ENCODE measurements around the gene BPIFB3. TPM values are rescaled to one million over a fixed set of nuclear protein-coding genes. Genes with fewer than 3 reads are reported as not detected.
A peak's percentile ranks its signal among the peaks of the same experiment; 100 is the strongest.

BPIFB3 gene
- total and polyA plus RNA-seq, 2 of the 4 experiments (the other 2 are of a cell fraction): not detected

DNA sequence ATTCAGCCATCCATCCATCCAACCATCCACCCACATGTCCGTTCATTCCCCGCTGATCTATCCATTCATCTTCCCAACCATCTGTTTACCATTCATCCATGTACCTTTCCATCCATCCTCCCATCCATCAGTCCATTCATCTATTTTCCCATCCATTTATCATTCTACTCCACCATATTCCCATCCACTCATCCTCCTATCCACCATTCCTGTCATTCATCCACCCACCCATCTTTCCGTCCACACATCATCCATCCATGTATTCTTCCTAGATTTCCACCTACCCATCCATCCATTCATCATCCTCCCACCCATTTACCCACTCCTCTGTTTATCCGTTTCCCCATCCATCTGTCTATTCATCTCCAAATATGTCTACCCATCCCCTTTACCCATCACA, 15.5 kb upstream of the BPIFB3 start:
- POLR2A ChIA-PET (ENCODE audit: unreplicated experiment): no interaction called here

More for the DNA sequence above, 15.5 kb upstream of the BPIFB3 start:
- Histone ChIP-seq H2BK15ac (ENCODE audit: low read depth, low read length) (no peak overlapping the region), H2BK20ac (ENCODE audit: low read depth, low read length) (no peak overlapping the region), H3K56ac (ENCODE audit: extremely low read depth, insufficient read depth, low read length) (no peak overlapping the region), H3K27ac (ENCODE audit: insufficient read depth, low read length) (no peak overlapping the region), H3K4me2 (ENCODE audit: low read depth, low read length) (no peak overlapping the region), H2BK120ac (ENCODE audit: low read depth, low read length) (no peak overlapping the region), H2BK5ac (ENCODE audit: low read depth, low read length, poor library complexity, severe bottlenecking) (peak overlapping the region; percentile 75), H2AK5ac (ENCODE audit: low read depth, low read length) (no peak overlapping the region), H3K23ac (ENCODE audit: low read depth, low read length) (no peak overlapping the region), H3K14ac (replicated peaks; ENCODE audit: low read depth, low read length) (no peak overlapping the region), H3K27me3 (ENCODE audit: control insufficient read depth, insufficient read depth, low read length) (no peaks in the 10 kb centered on the region; the same call in 1 of the 2 replicates), H3K4me1 (ENCODE audit: control insufficient read depth, insufficient read depth, low read length) (no peaks in the 10 kb centered on the region), H3K18ac (ENCODE audit: low read depth, low read length) (no peak overlapping the region), H3K4me3 (ENCODE audit: insufficient read depth, low read depth, low read length) (no peak overlapping the region), H3K4ac (ENCODE audit: low read depth, low read length) (no peak overlapping the region), H2AK9ac (replicated peaks; ENCODE audit: low read depth, low read length, poor library complexity) (no peak overlapping the region), H2AFZ (replicated peaks; ENCODE audit: low read length, poor library complexity) (no peak overlapping the region), H3K36me3 (ENCODE audit: control insufficient read depth, insufficient read depth, low read length) (no peaks in the 10 kb centered on the region), H4K5ac (ENCODE audit: low read depth, low read length) (no peak overlapping the region), H4K8ac (ENCODE audit: low read depth in 2 of 2, low read length in 2 of 2) (no peak overlapping the region), H4K91ac (ENCODE audit: insufficient read depth, low read depth, low read length) (no peak overlapping the region), H3K9me3 (ENCODE audit: control insufficient read depth, insufficient read depth, low read length) (no peaks in the 10 kb centered on the region), H3K9me1 (ENCODE audit: insufficient read depth, low read length) (no peaks in the 10 kb centered on the region), H3K9ac (ENCODE audit: low read depth, low read length) (no peak overlapping the region), H3K79me1 (ENCODE audit: low read depth in 1 of 2, low read length in 2 of 2) (no peaks in the 10 kb centered on the region), H4K20me1 (ENCODE audit: insufficient read depth, low read length) (no peaks in the 10 kb centered on the region)
- no peak for TF ChIP-seq MXI1 (IDR thresholded peaks at IDR 0.05; ENCODE audit: borderline replicate concordance, low read depth, low read length)
- no peak for TF ChIP-seq USF2 (IDR thresholded peaks at IDR 0.05; ENCODE audit: low read depth, low read length)
- TF ChIP-seq RCOR1 (IDR thresholded peaks at IDR 0.05; ENCODE audit: insufficient replicate concordance, low read length): no peak
- TF ChIP-seq, protein P1, sequence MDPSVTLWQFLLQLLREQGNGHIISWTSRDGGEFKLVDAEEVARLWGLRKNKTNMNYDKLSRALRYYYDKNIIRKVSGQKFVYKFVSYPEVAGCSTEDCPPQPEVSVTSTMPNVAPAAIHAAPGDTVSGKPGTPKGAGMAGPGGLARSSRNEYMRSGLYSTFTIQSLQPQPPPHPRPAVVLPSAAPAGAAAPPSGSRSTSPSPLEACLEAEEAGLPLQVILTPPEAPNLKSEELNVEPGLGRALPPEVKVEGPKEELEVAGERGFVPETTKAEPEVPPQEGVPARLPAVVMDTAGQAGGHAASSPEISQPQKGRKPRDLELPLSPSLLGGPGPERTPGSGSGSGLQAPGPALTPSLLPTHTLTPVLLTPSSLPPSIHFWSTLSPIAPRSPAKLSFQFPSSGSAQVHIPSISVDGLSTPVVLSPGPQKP (IDR thresholded peaks at IDR 0.05; ENCODE audit: borderline replicate concordance, low read depth, low read length): no peak
- no peak for ATAC-seq (ENCODE audit: low read depth)
- CTCF ChIA-PET: no interaction called here
- BruUV-seq (replicated peaks): no TSS peak
- 71 to 100% methylated on average over 1 to 4 of the region's 4 CpGs for WGBS, 2 experiments (ENCODE audit: extremely low coverage in 2 of 2, insufficient read length in 1 of 2)
- no peak for DNase-seq
- intact Hi-C loops (cut with micrococcal nuclease) (no loop called here), dilution Hi-C loops (cut with HindIII; ENCODE audit: low sequenced_read_pairs, unreplicated experiment) (no loop called here), in situ Hi-C loops (cut with MboI; ENCODE audit: low sequenced_read_pairs) (no loop called here)

Measured in IMR-90 (cell line).